ENCODE data around the gene ATP2B1.

DNA sequence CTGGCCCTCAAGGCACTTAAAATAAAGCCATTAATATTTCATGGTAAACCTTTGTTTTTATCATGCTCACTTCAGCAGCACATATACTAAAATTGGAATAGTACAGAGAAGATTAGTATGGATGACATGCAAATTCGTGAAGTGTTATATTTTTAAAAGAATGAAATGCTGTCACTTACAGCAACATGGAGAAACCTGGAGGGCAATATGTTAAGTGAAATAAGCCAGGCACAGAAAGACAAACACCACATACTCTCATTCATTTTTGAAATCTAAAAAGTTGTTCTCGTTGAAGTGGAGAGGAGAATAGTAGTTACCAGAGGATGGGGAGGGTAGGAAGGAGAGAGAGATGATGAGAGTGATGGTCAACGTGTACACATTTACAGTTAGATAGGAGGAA, 45.4 kb upstream of the ATP2B1 start:
- TF ChIP-seq CTCF (IDR thresholded peaks at IDR 0.05) (no peak), POLR2A (IDR thresholded peaks at IDR 0.05) (no peak)
